GM12878 (cell line): ENCODE measurements around the gene CUL1. TPM values are rescaled to one million over a fixed set of nuclear protein-coding genes. Genes with fewer than 3 reads are reported as not detected.
A peak's percentile ranks its signal among the peaks of the same experiment; 100 is the strongest.

Experiments
- ATAC-seq: fragments of 200-7000 bp; cut with Tn5 transposase; 3 replicates; pipeline ENCODE4 v1.9.1; 2020; ENCODE audit warnings: mild to moderate bottlenecking, moderate library complexity
- BruUV-seq: library from RNA; stranded (reverse); fragments of 400-500 nt; replicated peaks from 2 replicates; lab custom pipeline; 2021; lab: Mats Ljungman, UMichigan
- CTCF ChIA-PET: fragments of 300-600 bp; sonication (Branson Sonifier 250); formaldehyde crosslinking; extraction: SDS; loops from one replicate; lab custom pipeline; 2021; ENCODE audit warnings: inconsistent platforms; lab: Yijun Ruan, JAX
- POLR2A ChIA-PET: fragments of 350-600 bp; formaldehyde crosslinking; extraction: SDS; loops from one replicate; lab custom pipeline; 2021; ENCODE audit warnings: inconsistent platforms; lab: Charles Lee
- RAD21 ChIA-PET: fragments of 300-600 bp; sonication (Branson Sonifier 250); formaldehyde crosslinking; loops from one replicate; lab custom pipeline; 2023; ENCODE audit warnings: antibody characterized with exemption; ENCODE audit not compliant: unreplicated experiment; lab: Charles Lee
- SMC1A ChIA-PET: fragments of 300-600 bp; sonication (Branson Sonifier 250); formaldehyde crosslinking; loops from one replicate; lab custom pipeline; 2023; ENCODE audit not compliant: unreplicated experiment, uncharacterized antibody; lab: Charles Lee
- DNase-seq: peaks from one replicate; pipeline ENCODE4 v3.0.0-alpha.2; 2011; ENCODE audit warnings: low read depth, low spot score
- FAIRE-seq: peaks from 3 replicates; lab custom pipeline; 2011; peaks lifted over from hg19 to GRCh38; lab: Jason Lieb, UNC
- H2AFZ ChIP-seq: 2 replicates; pipeline ENCODE4 v1.6.0; 2011; ENCODE audit warnings: low read depth, low read length, control low read depth; ENCODE audit not compliant: control insufficient read depth
- H3K27ac ChIP-seq: 2 replicates; pipeline ENCODE4 v1.5.1; 2011; ENCODE audit warnings: control low read depth; ENCODE audit not compliant: control insufficient read depth, insufficient read depth
- H3K27me3 ChIP-seq, 2 experiments: replicated peaks in 1 of 2; 2 replicates each; pipeline versions ENCODE4 v1.6.0 to v1.6.1; 2011; ENCODE audit warnings: low read length in 1 of 2; ENCODE audit not compliant: control insufficient read depth in 2 of 2, insufficient read depth in 2 of 2
- H3K36me3 ChIP-seq, 2 experiments: 2 replicates each; pipeline ENCODE4 v1.5.1; 2011; ENCODE audit warnings: low read length in 1 of 2; ENCODE audit not compliant: control insufficient read depth in 2 of 2, insufficient read depth in 2 of 2
- H3K4me1 ChIP-seq: 2 replicates; pipeline ENCODE4 v1.6.1; 2011; ENCODE audit warnings: mild to moderate bottlenecking, low read length, moderate library complexity, mixed read lengths; ENCODE audit not compliant: control insufficient read depth, insufficient read depth
- H3K4me2 ChIP-seq: 2 replicates; pipeline ENCODE4 v1.6.0; 2011; ENCODE audit warnings: control low read depth; ENCODE audit not compliant: control insufficient read depth, insufficient read depth
- H3K4me3 ChIP-seq: fragments of 200-600 bp; sonication (generic); 2 replicates; pipeline ENCODE4 v1.5.1; 2016
- H3K79me2 ChIP-seq: 2 replicates; pipeline ENCODE4 v1.6.0; 2011; ENCODE audit warnings: low read length; ENCODE audit not compliant: control insufficient read depth, insufficient read depth
- H3K9ac ChIP-seq: 2 replicates; pipeline ENCODE4 v1.8.0; 2011; ENCODE audit warnings: low read length, control low read depth, mixed read lengths; ENCODE audit not compliant: control insufficient read depth, insufficient read depth
- H3K9me3 ChIP-seq: replicated peaks from 3 replicates; pipeline ENCODE4 v1.5.1; 2011; ENCODE audit warnings: mild to moderate bottlenecking, low read length; ENCODE audit not compliant: control insufficient read depth, insufficient read depth
- H4K20me1 ChIP-seq: 2 replicates; pipeline ENCODE4 v1.6.0; 2011; ENCODE audit not compliant: control insufficient read depth, insufficient read depth
- KAT2A ChIP-seq: conservative IDR thresholded peaks from 2 replicates; pipeline ENCODE4 v1.6.1; 2011; ENCODE audit warnings: low read depth, low read length; ENCODE audit not compliant: control insufficient read depth
- NBN ChIP-seq: fragments of 450-650 bp; IDR thresholded peaks from 2 replicates; pipeline ENCODE4 v1.6.1; 2016
- SIN3A ChIP-seq: IDR thresholded peaks from 2 replicates; pipeline ENCODE4 v1.6.1; 2012; ENCODE audit warnings: low read depth, low read length, improper control_type of control experiment
- SMAD1 ChIP-seq: fragments of 450-650 bp; IDR thresholded peaks from 2 replicates; pipeline ENCODE4 v1.6.1; 2018; ENCODE audit warnings: mild to moderate bottlenecking, low read depth; ENCODE audit not compliant: partially characterized antibody
- WGBS: methylation state at CpG from one replicate; pipeline ENCODE4 v1.1.6; 2016; ENCODE audit warnings: low lambda C conversion rate; ENCODE audit not compliant: insufficient replicate concordance, insufficient coverage; ENCODE audit errors: missing lambda C conversion rate; 5-methylcytosine and 5-hydroxymethylcytosine counted together
- in situ Hi-C: fragments of 300-500 bp; cut with MboI; formaldehyde crosslinking; loops from 9 replicates; pipeline ENCODE4 v1.14.3; 2018; ENCODE audit warnings: mixed read lengths
- intact Hi-C: fragments of 100-400 bp; cut with micrococcal nuclease; formaldehyde crosslinking; loops from one replicate; pipeline ENCODE4 v1.14.2; 2022; ENCODE audit not compliant: unreplicated experiment
- polyA plus RNA-seq, 11 experiments: library from polyadenylated mRNA; depleted of rRNA in 4 of 11; unstranded in 6 of 11; stranded (reverse) in 5 of 11; fragments of >200 nt; fragmentation: Nextera tagmentation in 4 of 11; fragmentation: Illumina TruSeq in 1 of 11; extraction: Ambion mirVana in 4 of 11; extraction: Trizol in 1 of 11; gene quantifications; 1 replicate in 1 of 11; 2 replicates in 10 of 11; pipeline versions ENCODE4 v1.2.1 to v1.2.3, GENCODE V29; 2011 to 2016; ENCODE audit warnings: inconsistent platforms in 2 of 11, missing spikeins in 2 of 11, low read depth in 1 of 11
- total RNA-seq, 4 experiments: library from RNA; depleted of rRNA in 3 of 4; stranded (reverse); fragments of >200 nt in 3 of 4; fragmentation: Illumina TruSeq in 1 of 4; extraction: Trizol in 1 of 4; gene quantifications; 2 replicates each; pipeline versions ENCODE4 v1.2.1 to v1.2.3, GENCODE V29; 2013 to 2021
- TF ChIP-seq, protein P1 (sequence below): IDR thresholded peaks from 2 replicates; pipeline ENCODE4 v1.6.1; 2011; ENCODE audit warnings: low read depth, low read length, improper control_type of control experiment, borderline replicate concordance
- TF ChIP-seq, protein P2 (sequence below): IDR thresholded peaks from 2 replicates; pipeline ENCODE4 v1.6.1; 2012; ENCODE audit warnings: mild to moderate bottlenecking, low read depth, low read length
- TF ChIP-seq, protein P3 (sequence below): fragments of 450-650 bp; conservative IDR thresholded peaks from 2 replicates; pipeline ENCODE4 v1.6.1; 2017; ENCODE audit warnings: mild to moderate bottlenecking, moderate library complexity

The CUL1 gene
- total and polyA plus RNA-seq, 10 of the 15 experiments (the other 5 are each of a cell fraction or from before 2014, with no cell fraction given), result 13.3 to 63.9 (median 45.9) TPM

GRCh38 chr7:148706368-148706767 lies 7.7 kb downstream of the CUL1 start:
- in situ Hi-C loops (no loop called here), intact Hi-C loops (loop anchor here (10.0 kb wide), 1 partner anchor 178 kb away; the partner anchor contains the start of gene EZH2)
- Histone ChIP-seq H3K79me2 (peaks cover 90% of the 10 kb centered on the region), H3K27me3 (no peaks in the 10 kb centered on the region), H3K9ac (no peak overlapping the region), H3K4me3 (no peak overlapping the region), H4K20me1 (peaks cover 8% of the 10 kb centered on the region; the same call in 1 of the 2 replicates), H3K4me2 (no peak overlapping the region; the same call in 1 of the 2 replicates), H3K9me3 (no peaks in the 10 kb centered on the region), H3K4me1 (peaks cover 10% of the 10 kb centered on the region), H3K36me3 (0 out of 4 replicates have a peak, but pooled peaks cover 0 to 3% of the 10 kb centered on the region in 2 experiments), H3K27ac (no peak overlapping the region), H2AFZ (no peak overlapping the region)
- ChIA-PET RAD21 (no interaction called here), CTCF (no interaction called here), SMC1A (no interaction called here), POLR2A (no interaction called here)
- FAIRE-seq (no peak), DNase-seq (no peak), ATAC-seq (peak; percentile 5; the same call in 2 of the 3 replicates)
- no TSS peak for BruUV-seq
- 96% methylated on average over 5 of the region's 5 CpGs for WGBS
- TF ChIP-seq KAT2A, result no peak

- 87% methylated on average over 7 of the region's 7 CpGs for WGBS
- no TSS peak for BruUV-seq
- RAD21 ChIA-PET, result interaction anchor here (1.1 kb wide), 1 partner anchor 10 kb away, joined by 4 read pairs; the partner anchor contains the start of gene CUL1
- Histone ChIP-seq H2AFZ (no peak overlapping the region), H3K36me3 (0 out of 4 replicates have a peak, but pooled peaks cover 0 to 3% of the 10 kb centered on the region in 2 experiments), H3K4me1 (peaks cover 24% of the 10 kb centered on the region), H3K9me3 (no peaks in the 10 kb centered on the region), H3K4me3 (no peak overlapping the region), H3K79me2 (peaks cover 88% of the 10 kb centered on the region), H3K27ac (no peak overlapping the region; the same call in 1 of the 2 replicates), H3K9ac (no peak overlapping the region), H3K27me3 (no peaks in the 10 kb centered on the region), H4K20me1 (peaks cover 10% of the 10 kb centered on the region), H3K4me2 (no peak overlapping the region; the same call in 1 of the 2 replicates)
- DNase-seq (no peak), ATAC-seq (no peak; the same call in 2 of the 3 replicates), FAIRE-seq (no peak)
- intact Hi-C loops, result loop anchor here (10.0 kb wide), 1 partner anchor 177 kb away; the partner anchor contains the start of gene EZH2
- in situ Hi-C loops, result no loop called here
- CTCF ChIA-PET, result interaction anchor here (1.2 to 1.6 kb wide), 2 partner anchors 39 to 133 kb away, joined by 3 read pairs; no protein-coding TSS in a partner anchor
- SMC1A ChIA-PET, result interaction anchor here (0.5 to 1.3 kb wide), 5 partner anchors 8 to 122 kb away, joined by 3 to 7 read pairs (median 3); no protein-coding TSS in a partner anchor
- POLR2A ChIA-PET, result no interaction called here
- TF ChIP-seq, protein P1, sequence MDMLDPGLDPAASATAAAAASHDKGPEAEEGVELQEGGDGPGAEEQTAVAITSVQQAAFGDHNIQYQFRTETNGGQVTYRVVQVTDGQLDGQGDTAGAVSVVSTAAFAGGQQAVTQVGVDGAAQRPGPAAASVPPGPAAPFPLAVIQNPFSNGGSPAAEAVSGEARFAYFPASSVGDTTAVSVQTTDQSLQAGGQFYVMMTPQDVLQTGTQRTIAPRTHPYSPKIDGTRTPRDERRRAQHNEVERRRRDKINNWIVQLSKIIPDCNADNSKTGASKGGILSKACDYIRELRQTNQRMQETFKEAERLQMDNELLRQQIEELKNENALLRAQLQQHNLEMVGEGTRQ, result no peak
- TF ChIP-seq, protein P2, sequence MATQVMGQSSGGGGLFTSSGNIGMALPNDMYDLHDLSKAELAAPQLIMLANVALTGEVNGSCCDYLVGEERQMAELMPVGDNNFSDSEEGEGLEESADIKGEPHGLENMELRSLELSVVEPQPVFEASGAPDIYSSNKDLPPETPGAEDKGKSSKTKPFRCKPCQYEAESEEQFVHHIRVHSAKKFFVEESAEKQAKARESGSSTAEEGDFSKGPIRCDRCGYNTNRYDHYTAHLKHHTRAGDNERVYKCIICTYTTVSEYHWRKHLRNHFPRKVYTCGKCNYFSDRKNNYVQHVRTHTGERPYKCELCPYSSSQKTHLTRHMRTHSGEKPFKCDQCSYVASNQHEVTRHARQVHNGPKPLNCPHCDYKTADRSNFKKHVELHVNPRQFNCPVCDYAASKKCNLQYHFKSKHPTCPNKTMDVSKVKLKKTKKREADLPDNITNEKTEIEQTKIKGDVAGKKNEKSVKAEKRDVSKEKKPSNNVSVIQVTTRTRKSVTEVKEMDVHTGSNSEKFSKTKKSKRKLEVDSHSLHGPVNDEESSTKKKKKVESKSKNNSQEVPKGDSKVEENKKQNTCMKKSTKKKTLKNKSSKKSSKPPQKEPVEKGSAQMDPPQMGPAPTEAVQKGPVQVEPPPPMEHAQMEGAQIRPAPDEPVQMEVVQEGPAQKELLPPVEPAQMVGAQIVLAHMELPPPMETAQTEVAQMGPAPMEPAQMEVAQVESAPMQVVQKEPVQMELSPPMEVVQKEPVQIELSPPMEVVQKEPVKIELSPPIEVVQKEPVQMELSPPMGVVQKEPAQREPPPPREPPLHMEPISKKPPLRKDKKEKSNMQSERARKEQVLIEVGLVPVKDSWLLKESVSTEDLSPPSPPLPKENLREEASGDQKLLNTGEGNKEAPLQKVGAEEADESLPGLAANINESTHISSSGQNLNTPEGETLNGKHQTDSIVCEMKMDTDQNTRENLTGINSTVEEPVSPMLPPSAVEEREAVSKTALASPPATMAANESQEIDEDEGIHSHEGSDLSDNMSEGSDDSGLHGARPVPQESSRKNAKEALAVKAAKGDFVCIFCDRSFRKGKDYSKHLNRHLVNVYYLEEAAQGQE, result no peak
- no peak for TF ChIP-seq SMAD1
- no peak for TF ChIP-seq SIN3A
- no peak for TF ChIP-seq NBN
- TF ChIP-seq, protein P3, sequence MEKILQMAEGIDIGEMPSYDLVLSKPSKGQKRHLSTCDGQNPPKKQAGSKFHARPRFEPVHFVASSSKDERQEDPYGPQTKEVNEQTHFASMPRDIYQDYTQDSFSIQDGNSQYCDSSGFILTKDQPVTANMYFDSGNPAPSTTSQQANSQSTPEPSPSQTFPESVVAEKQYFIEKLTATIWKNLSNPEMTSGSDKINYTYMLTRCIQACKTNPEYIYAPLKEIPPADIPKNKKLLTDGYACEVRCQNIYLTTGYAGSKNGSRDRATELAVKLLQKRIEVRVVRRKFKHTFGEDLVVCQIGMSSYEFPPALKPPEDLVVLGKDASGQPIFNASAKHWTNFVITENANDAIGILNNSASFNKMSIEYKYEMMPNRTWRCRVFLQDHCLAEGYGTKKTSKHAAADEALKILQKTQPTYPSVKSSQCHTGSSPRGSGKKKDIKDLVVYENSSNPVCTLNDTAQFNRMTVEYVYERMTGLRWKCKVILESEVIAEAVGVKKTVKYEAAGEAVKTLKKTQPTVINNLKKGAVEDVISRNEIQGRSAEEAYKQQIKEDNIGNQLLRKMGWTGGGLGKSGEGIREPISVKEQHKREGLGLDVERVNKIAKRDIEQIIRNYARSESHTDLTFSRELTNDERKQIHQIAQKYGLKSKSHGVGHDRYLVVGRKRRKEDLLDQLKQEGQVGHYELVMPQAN, result no peak
Measured at GRCh38 chr7:148708026-148708885, 9.6 kb downstream of the CUL1 start.
